Colon (tissue), 2 donors: ENCODE measurements around the gene CTU1.

Source experiments
- FAIRE-seq: peaks from 2 replicates; lab custom pipeline; 2012; peaks lifted over from hg19 to GRCh38; lab: Jason Lieb, UNC
- donor health status: control.
- donor health status: control.

Gene CTU1

GRCh38 chr19:51131780-51132680, 23.8 kb upstream of the CTU1 start:
- FAIRE-seq = no peak

- FAIRE-seq = no peak
Measured at GRCh38 chr19:51129716-51130115, 21.5 kb upstream of the CTU1 start.

- FAIRE-seq = no peak
Measured at GRCh38 chr19:51128227-51128626, 20.0 kb upstream of the CTU1 start.

- FAIRE-seq = no peak
Measured at GRCh38 chr19:51127755-51128154, 19.5 kb upstream of the CTU1 start.

- no peak for FAIRE-seq
Measured at GRCh38 chr19:51127032-51127431, 18.8 kb upstream of the CTU1 start.

- no peak for FAIRE-seq
Measured at GRCh38 chr19:51125421-51126075, 17.3 kb upstream of the CTU1 start.

GRCh38 chr19:51124729-51125128, 16.5 kb upstream of the CTU1 start, which contains the start of gene SIGLEC9:
TSS of gene SIGLEC9 (plus strand) at chr19:51124906. CDS start at chr19:51124975, 69 bp downstream.
- no peak for FAIRE-seq

- no peak for FAIRE-seq
Measured at GRCh38 chr19:51124216-51124615, 16.0 kb upstream of the CTU1 start.

GRCh38 chr19:51123802-51124201, 15.6 kb upstream of the CTU1 start:
- FAIRE-seq = no peak

- no peak for FAIRE-seq
Measured at GRCh38 chr19:51123381-51123800, 15.2 kb upstream of the CTU1 start.

- no peak for FAIRE-seq
Measured at GRCh38 chr19:51122112-51122981, 14.1 kb upstream of the CTU1 start.

- no peak for FAIRE-seq
Measured at GRCh38 chr19:51121257-51121656, 13.0 kb upstream of the CTU1 start.

GRCh38 chr19:51120160-51120559, 12.0 kb upstream of the CTU1 start:
- no peak for FAIRE-seq

- no peak for FAIRE-seq
Measured at GRCh38 chr19:51119611-51120010, 11.4 kb upstream of the CTU1 start.

- no peak for FAIRE-seq
Measured at GRCh38 chr19:51119101-51119500, 10.9 kb upstream of the CTU1 start.

GRCh38 chr19:51116736-51117286, 8.6 kb upstream of the CTU1 start:
- no peak for FAIRE-seq

GRCh38 chr19:51114087-51114729, 6.0 kb upstream of the CTU1 start:
- no peak for FAIRE-seq

GRCh38 chr19:51111606-51112005, 3.4 kb upstream of the CTU1 start:
- FAIRE-seq = no peak

- no peak for FAIRE-seq
Measured at GRCh38 chr19:51110666-51110971, 2.4 kb upstream of the CTU1 start.

- no peak for FAIRE-seq
Measured at GRCh38 chr19:51108805-51109146, 567 bp upstream of the CTU1 start.

GRCh38 chr19:51107406-51108065, 673 bp downstream of the CTU1 start:
- no peak for FAIRE-seq
